ENCODE results near the gene SLF2.
A peak's percentile ranks its signal among the peaks of the same experiment; 100 is the strongest.

The SLF2 gene

DNA sequence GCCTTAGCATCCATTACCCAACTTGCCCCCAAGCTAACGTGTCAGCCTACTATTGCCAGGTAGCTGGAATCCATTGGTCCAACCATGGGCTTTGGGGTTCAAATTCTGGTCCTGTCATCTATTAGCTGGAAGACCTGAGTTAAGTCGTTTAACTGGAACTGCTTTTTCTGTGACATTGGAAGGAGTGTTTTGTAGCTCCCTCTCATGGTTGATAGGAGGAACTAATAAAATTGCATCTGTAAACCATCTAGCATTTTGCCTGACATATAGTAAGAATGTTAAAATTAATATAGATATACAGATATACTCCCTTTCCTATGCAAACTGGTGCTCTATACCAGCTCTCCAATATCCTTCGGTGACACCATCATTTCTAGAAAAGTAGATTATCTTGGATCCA is 23.8 kb upstream of the SLF2 start:
- TF ChIP-seq, protein P1, sequence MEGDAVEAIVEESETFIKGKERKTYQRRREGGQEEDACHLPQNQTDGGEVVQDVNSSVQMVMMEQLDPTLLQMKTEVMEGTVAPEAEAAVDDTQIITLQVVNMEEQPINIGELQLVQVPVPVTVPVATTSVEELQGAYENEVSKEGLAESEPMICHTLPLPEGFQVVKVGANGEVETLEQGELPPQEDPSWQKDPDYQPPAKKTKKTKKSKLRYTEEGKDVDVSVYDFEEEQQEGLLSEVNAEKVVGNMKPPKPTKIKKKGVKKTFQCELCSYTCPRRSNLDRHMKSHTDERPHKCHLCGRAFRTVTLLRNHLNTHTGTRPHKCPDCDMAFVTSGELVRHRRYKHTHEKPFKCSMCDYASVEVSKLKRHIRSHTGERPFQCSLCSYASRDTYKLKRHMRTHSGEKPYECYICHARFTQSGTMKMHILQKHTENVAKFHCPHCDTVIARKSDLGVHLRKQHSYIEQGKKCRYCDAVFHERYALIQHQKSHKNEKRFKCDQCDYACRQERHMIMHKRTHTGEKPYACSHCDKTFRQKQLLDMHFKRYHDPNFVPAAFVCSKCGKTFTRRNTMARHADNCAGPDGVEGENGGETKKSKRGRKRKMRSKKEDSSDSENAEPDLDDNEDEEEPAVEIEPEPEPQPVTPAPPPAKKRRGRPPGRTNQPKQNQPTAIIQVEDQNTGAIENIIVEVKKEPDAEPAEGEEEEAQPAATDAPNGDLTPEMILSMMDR (IDR thresholded peaks at IDR 0.05; ENCODE audit: insufficient read depth, low read length): peak; percentile 14
- TF ChIP-seq, protein P2, sequence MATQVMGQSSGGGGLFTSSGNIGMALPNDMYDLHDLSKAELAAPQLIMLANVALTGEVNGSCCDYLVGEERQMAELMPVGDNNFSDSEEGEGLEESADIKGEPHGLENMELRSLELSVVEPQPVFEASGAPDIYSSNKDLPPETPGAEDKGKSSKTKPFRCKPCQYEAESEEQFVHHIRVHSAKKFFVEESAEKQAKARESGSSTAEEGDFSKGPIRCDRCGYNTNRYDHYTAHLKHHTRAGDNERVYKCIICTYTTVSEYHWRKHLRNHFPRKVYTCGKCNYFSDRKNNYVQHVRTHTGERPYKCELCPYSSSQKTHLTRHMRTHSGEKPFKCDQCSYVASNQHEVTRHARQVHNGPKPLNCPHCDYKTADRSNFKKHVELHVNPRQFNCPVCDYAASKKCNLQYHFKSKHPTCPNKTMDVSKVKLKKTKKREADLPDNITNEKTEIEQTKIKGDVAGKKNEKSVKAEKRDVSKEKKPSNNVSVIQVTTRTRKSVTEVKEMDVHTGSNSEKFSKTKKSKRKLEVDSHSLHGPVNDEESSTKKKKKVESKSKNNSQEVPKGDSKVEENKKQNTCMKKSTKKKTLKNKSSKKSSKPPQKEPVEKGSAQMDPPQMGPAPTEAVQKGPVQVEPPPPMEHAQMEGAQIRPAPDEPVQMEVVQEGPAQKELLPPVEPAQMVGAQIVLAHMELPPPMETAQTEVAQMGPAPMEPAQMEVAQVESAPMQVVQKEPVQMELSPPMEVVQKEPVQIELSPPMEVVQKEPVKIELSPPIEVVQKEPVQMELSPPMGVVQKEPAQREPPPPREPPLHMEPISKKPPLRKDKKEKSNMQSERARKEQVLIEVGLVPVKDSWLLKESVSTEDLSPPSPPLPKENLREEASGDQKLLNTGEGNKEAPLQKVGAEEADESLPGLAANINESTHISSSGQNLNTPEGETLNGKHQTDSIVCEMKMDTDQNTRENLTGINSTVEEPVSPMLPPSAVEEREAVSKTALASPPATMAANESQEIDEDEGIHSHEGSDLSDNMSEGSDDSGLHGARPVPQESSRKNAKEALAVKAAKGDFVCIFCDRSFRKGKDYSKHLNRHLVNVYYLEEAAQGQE (IDR thresholded peaks at IDR 0.05; ENCODE audit: insufficient replicate concordance, low read depth): no peak
- TF ChIP-seq GABPA (IDR thresholded peaks at IDR 0.05; ENCODE audit: low read depth) (no peak), SPI1 (IDR thresholded peaks at IDR 0.05; ENCODE audit: borderline replicate concordance, low read depth) (no peak), POLR2AphosphoS5 (IDR thresholded peaks at IDR 0.05; ENCODE audit: low read depth) (no peak)
- Histone ChIP-seq H3K27me3 (ENCODE audit: insufficient read depth, poor library complexity, severe bottlenecking) (peaks cover 6% of the 10 kb centered on the region), H3K27ac (replicated peaks) (no peak overlapping the region), H3K4me3 (replicated peaks; ENCODE audit: insufficient read depth, low read length) (no peak overlapping the region)
- no peak for DNase-seq (ENCODE audit: low read depth in 1 of 2, low spot score in 1 of 2)

DNA sequence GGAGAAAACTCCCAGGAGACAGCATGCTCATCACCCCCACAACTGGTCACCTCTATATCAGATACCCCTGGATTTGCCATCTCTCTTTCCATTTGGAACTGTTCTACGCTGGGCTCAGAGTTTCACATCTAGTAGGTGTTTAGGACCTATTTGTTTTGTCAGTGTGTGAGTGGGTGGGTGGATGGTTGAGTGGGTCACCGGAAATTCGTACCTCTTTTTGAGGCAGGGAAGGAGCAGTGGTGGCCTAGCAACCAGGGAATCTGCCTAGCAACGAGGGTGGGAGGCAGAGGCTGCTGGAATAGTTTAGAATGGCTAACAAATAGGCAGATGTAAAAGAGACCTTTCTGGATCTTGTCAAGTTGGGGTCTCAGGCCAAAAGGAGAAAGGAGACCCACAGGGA is 23.2 kb upstream of the SLF2 start:
- no peak overlapping the region for H3K27ac ChIP-seq (replicated peaks)
- peaks cover 6% of the 10 kb centered on the region for H3K27me3 ChIP-seq (ENCODE audit: insufficient read depth, poor library complexity, severe bottlenecking)
- no peak for DNase-seq (ENCODE audit: low read depth in 1 of 2, low spot score in 1 of 2)
- no peak overlapping the region for H3K4me3 ChIP-seq (replicated peaks; ENCODE audit: insufficient read depth, low read length)
- TF ChIP-seq, protein P1 (IDR thresholded peaks at IDR 0.05; ENCODE audit: insufficient read depth, low read length): no peak
- TF ChIP-seq GABPA (IDR thresholded peaks at IDR 0.05; ENCODE audit: low read depth): no peak
- no peak for TF ChIP-seq SPI1 (IDR thresholded peaks at IDR 0.05; ENCODE audit: borderline replicate concordance, low read depth)
- TF ChIP-seq, protein P2 (IDR thresholded peaks at IDR 0.05; ENCODE audit: insufficient replicate concordance, low read depth): no peak
- no peak for TF ChIP-seq POLR2AphosphoS5 (IDR thresholded peaks at IDR 0.05; ENCODE audit: low read depth)

DNA sequence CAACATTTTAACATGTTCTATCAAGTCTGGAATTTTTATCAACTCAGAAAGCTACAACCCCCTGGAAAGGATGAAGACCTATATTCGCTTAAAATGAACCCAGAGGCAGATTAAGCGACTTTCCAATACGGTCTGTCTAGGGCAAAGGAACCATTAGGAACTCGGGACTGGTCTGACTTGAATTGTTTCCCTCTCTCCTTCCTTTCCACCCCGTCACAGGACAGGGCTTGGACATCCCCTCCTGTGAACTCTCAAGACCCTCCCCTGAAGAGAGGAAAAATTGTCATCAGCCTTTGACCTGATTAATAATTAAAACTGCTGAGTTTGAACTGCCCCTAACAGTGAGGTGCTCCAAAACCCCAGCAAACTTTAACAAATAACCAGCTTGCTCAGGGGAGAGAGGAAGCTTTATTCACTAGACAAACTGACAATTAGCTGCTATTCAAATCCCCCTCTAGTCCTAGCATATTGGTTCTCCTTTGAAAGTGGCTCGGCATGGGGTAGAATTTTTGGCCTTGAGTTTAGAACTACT is 22.6 kb upstream of the SLF2 start:
- Histone ChIP-seq H3K4me3 (replicated peaks; ENCODE audit: insufficient read depth, low read length) (no peak overlapping the region), H3K27ac (replicated peaks) (no peak overlapping the region), H3K27me3 (ENCODE audit: insufficient read depth, poor library complexity, severe bottlenecking) (peaks cover 6% of the 10 kb centered on the region)
- TF ChIP-seq GABPA (IDR thresholded peaks at IDR 0.05; ENCODE audit: low read depth) (no peak), SPI1 (IDR thresholded peaks at IDR 0.05; ENCODE audit: borderline replicate concordance, low read depth) (no peak), POLR2AphosphoS5 (IDR thresholded peaks at IDR 0.05; ENCODE audit: low read depth) (no peak)
- TF ChIP-seq, protein P2 (IDR thresholded peaks at IDR 0.05; ENCODE audit: insufficient replicate concordance, low read depth): no peak
- TF ChIP-seq, protein P1 (IDR thresholded peaks at IDR 0.05; ENCODE audit: insufficient read depth, low read length): no peak
- no peak for DNase-seq (ENCODE audit: low read depth in 1 of 2, low spot score in 1 of 2)
